ENCODE results near the gene PRRC2B.

The PRRC2B gene

GRCh38 chr9:131490514-131490913 lies 96.6 kb downstream of the PRRC2B start:
- in situ Hi-C loops (cut with HindIII; ENCODE audit: low pct_ligation_motif_present, low sequenced_read_pairs), result no loop called here
- no peaks in the 10 kb centered on the region for H3K27me3 ChIP-seq (replicated peaks)
- H3K27ac ChIP-seq, result no peak overlapping the region
- no peak overlapping the region for H3K4me3 ChIP-seq (ENCODE audit: low read depth, low read length)
- peaks cover 96% of the 10 kb centered on the region for H3K36me3 ChIP-seq (replicated peaks)
- no peak for TF ChIP-seq CTCF (IDR thresholded peaks at IDR 0.05; ENCODE audit: low read depth, low read length, missing control alignments)
- no peak for DNase-seq

DNA sequence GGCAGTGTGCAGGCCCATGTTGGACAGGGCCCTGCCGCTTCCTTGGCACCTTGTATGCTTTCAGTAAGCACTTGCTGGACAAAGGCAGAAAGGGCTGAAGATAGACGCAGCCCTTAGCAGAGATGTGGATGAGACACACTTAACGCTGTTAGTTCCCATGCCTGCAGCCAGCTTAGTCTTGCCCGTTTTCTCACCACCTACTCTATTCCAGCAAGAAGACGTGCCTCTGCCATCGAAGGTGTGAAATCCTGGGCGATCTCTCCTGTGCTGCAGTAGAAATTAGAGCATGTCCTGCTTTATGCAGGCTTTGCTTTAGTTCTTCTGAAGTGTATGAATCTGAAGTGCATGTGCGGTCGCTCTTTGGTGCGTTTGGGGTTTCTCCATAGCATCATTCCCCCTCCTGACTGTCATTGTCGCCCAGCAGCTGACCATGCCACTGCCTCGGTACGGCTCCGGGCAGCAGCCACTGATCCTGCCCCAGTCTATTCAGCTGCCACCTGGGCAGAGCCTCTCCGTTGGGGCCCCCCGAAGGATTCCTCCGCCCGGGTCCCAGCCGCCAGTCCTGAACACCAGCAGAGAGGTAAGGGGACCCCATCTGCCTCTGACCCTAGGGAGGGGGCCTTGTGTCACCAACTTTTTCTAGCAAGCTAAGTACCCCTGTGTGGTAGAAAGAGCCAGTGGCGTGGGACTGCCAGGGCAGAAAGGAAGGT lies 97.3 kb downstream of the PRRC2B start:
- no peak overlapping the region for H3K4me3 ChIP-seq (ENCODE audit: low read depth, low read length)
- no peak overlapping the region for H3K27ac ChIP-seq
- no peak for DNase-seq
- in situ Hi-C loops (cut with HindIII; ENCODE audit: low pct_ligation_motif_present, low sequenced_read_pairs), result no loop called here
- TF ChIP-seq CTCF (IDR thresholded peaks at IDR 0.05; ENCODE audit: low read depth, low read length, missing control alignments), result no peak
- no peaks in the 10 kb centered on the region for H3K27me3 ChIP-seq (replicated peaks)
- H3K36me3 ChIP-seq (replicated peaks), result peaks cover 96% of the 10 kb centered on the region

- no peak overlapping the region for H3K4me3 ChIP-seq (ENCODE audit: low read depth, low read length)
- H3K27ac ChIP-seq, result no peak overlapping the region
- peaks cover 96% of the 10 kb centered on the region for H3K36me3 ChIP-seq (replicated peaks)
- no peak for DNase-seq
- H3K27me3 ChIP-seq (replicated peaks), result no peaks in the 10 kb centered on the region
- TF ChIP-seq CTCF (IDR thresholded peaks at IDR 0.05; ENCODE audit: low read depth, low read length, missing control alignments), result no peak
- in situ Hi-C loops (cut with HindIII; ENCODE audit: low pct_ligation_motif_present, low sequenced_read_pairs), result no loop called here
These were observed 98.2 kb downstream of the PRRC2B start for GRCh38 chr9:131492070-131492469.

DNA sequence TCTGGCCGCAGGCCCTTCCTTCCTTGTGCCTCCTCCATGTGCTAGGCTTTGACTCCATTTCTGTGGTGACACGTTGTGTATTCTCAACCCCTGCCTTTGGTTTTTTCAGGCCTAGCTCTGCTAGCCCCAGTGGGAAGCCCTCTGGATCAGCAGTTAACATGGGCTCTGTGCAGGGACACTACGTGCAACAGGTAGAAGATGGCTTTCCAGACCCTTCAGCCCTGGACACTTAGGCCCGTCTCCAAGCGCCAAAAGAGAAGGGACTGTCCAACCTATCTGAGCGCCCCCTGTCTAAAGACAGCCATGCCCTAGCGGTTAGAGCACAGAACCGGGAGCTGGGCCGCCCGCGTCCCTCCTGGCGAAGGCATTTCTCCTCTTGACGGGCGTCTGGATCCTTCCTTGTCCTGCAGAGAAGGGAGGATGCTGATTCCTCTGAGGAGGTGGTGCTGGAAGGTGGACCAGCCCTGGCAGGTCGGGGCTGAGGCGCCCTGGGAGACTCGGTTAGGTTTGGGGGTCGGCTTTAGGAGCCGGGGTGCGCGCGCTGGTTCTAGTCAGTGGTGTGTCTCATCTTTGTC lies 100.5 kb downstream of the PRRC2B start:
- H3K36me3 ChIP-seq (replicated peaks), result peaks cover 93% of the 10 kb centered on the region
- no peak overlapping the region for H3K27ac ChIP-seq
- no peak for DNase-seq
- H3K4me3 ChIP-seq (ENCODE audit: low read depth, low read length), result no peak overlapping the region
- no peaks in the 10 kb centered on the region for H3K27me3 ChIP-seq (replicated peaks)
- TF ChIP-seq CTCF (IDR thresholded peaks at IDR 0.05; ENCODE audit: low read depth, low read length, missing control alignments), result no peak
- in situ Hi-C loops (cut with HindIII; ENCODE audit: low pct_ligation_motif_present, low sequenced_read_pairs), result no loop called here

GRCh38 chr9:131495785-131496184 lies 101.9 kb downstream of the PRRC2B start:
- H3K4me3 ChIP-seq (ENCODE audit: low read depth, low read length), result no peak overlapping the region
- peaks cover 85% of the 10 kb centered on the region for H3K36me3 ChIP-seq (replicated peaks)
- in situ Hi-C loops (cut with HindIII; ENCODE audit: low pct_ligation_motif_present, low sequenced_read_pairs), result no loop called here
- no peak for DNase-seq
- no peak for TF ChIP-seq CTCF (IDR thresholded peaks at IDR 0.05; ENCODE audit: low read depth, low read length, missing control alignments)
- H3K27me3 ChIP-seq (replicated peaks), result no peaks in the 10 kb centered on the region
- H3K27ac ChIP-seq, result no peak overlapping the region

Measured in brain microvascular endothelial cell (primary cell).